B cell (primary cell): Measurements from ENCODE around the gene AUTS2. TPM values are rescaled to one million over a fixed set of nuclear protein-coding genes. Genes with fewer than 3 reads are reported as not detected.

Experiments
- ATAC-seq: fragments of 200-7000 bp; cut with Tn5 transposase; one replicate; pipeline ENCODE4 v1.10.0; 2021; ENCODE audit warnings: low read depth, mild to moderate bottlenecking, moderate number of reproducible peaks, moderate library complexity
- CTCF ChIA-PET: fragments of 350-600 bp; sonication (Branson Sonifier 250); formaldehyde crosslinking; loops from one replicate; lab custom pipeline; 2021; ENCODE audit warnings: antibody characterized with exemption, inconsistent platforms; lab: Charles Lee
- POLR2A ChIA-PET: fragments of 350-600 bp; sonication (Branson Sonifier 250); formaldehyde crosslinking; loops from one replicate; lab custom pipeline; 2021; ENCODE audit warnings: antibody characterized with exemption; lab: Charles Lee
- DNase-seq: peaks from one replicate; pipeline ENCODE4 v3.0.0; 2013
- H2AFZ ChIP-seq: 2 replicates; pipeline ENCODE4 v1.6.1; 2012; ENCODE audit warnings: mild to moderate bottlenecking, low read depth, low read length; ENCODE audit not compliant: insufficient read depth, poor library complexity, severe bottlenecking
- H3K27ac ChIP-seq, 2 donors: 1 replicate in 1 of 2; 2 replicates in 1 of 2; pipeline ENCODE4 v1.5.1; 2012 to 2013; ENCODE audit warnings: low read length in 2 of 2, mild to moderate bottlenecking in 2 of 2, moderate library complexity in 1 of 2
- H3K27me3 ChIP-seq, 4 experiments: fragments of 200-600 bp in 1 of 4; sonication (generic) in 1 of 4; replicated peaks in 1 of 4; 1 replicate in 2 of 4; 2 replicates in 2 of 4; pipeline versions ENCODE4 v1.6.1 to v1.7.0; 2013 to 2016; ENCODE audit warnings: low read length in 3 of 4, mild to moderate bottlenecking in 2 of 4, mixed read lengths in 1 of 4, moderate library complexity in 1 of 4; ENCODE audit not compliant: insufficient read depth in 4 of 4, control insufficient read depth in 3 of 4; ENCODE audit errors: control extremely low read depth in 1 of 4
- H3K36me3 ChIP-seq, 2 experiments: replicated peaks in 1 of 2; 1 replicate in 1 of 2; 2 replicates in 1 of 2; pipeline versions ENCODE4 v1.6.1 to v1.7.1; 2013; ENCODE audit warnings: low read length in 1 of 2; ENCODE audit not compliant: insufficient read depth in 2 of 2, control insufficient read depth in 1 of 2; ENCODE audit errors: control extremely low read depth in 1 of 2, extremely low read depth in 1 of 2
- H3K4me1 ChIP-seq, 2 donors: fragments of 200-600 bp in 1 of 2; sonication (generic) in 1 of 2; 1 replicate in 1 of 2; 2 replicates in 1 of 2; pipeline versions ENCODE4 v1.5.1 to v1.6.1; 2013 to 2017; ENCODE audit warnings: low read length in 2 of 2; ENCODE audit not compliant: control insufficient read depth in 2 of 2, insufficient read depth in 2 of 2
- H3K4me2 ChIP-seq: replicated peaks from 2 replicates; pipeline ENCODE3; 2012; ENCODE audit warnings: mild to moderate bottlenecking, low read depth, low read length; ENCODE audit not compliant: poor library complexity, severe bottlenecking
- H3K4me3 ChIP-seq, 5 experiments: fragments of 200-600 bp in 1 of 5; sonication (generic) in 1 of 5; 1 replicate in 3 of 5; 2 replicates in 2 of 5; pipeline versions ENCODE4 v1.5.1 to v1.7.0; 2011 to 2016; ENCODE audit warnings: low read length in 4 of 5, mild to moderate bottlenecking in 4 of 5, low read depth in 2 of 5, control low read depth in 1 of 5, moderate library complexity in 1 of 5; ENCODE audit not compliant: insufficient read depth in 1 of 5; ENCODE audit errors: control extremely low read depth in 1 of 5, extremely low read depth in 1 of 5
- H3K79me2 ChIP-seq: fragments of 200-600 bp; sonication (generic); one replicate; pipeline ENCODE4 v1.6.0; 2016; ENCODE audit warnings: low read length; ENCODE audit not compliant: control insufficient read depth, insufficient read depth
- H3K9ac ChIP-seq: fragments of 200-600 bp; sonication (generic); 2 replicates; pipeline ENCODE4 v1.6.1; 2017; ENCODE audit warnings: mild to moderate bottlenecking, low read length, moderate library complexity
- H3K9me3 ChIP-seq, 3 donors: one replicate each; pipeline versions ENCODE4 v1.6.1 to v1.7.1; 2013; ENCODE audit warnings: low read length in 2 of 3; ENCODE audit not compliant: control insufficient read depth in 2 of 3, insufficient read depth in 1 of 3; ENCODE audit errors: control extremely low read depth in 1 of 3
- H4K20me1 ChIP-seq: 2 replicates; pipeline ENCODE4 v1.6.0; 2012; ENCODE audit warnings: mild to moderate bottlenecking, low read length; ENCODE audit not compliant: insufficient read depth, control insufficient read depth, poor library complexity, severe bottlenecking
- H3K27ac Mint-ChIP-seq: one replicate; pipeline ENCODE4 v1.8.0; 2021; ENCODE audit warnings: mixed read lengths
- H3K27me3 Mint-ChIP-seq: one replicate; pipeline ENCODE4 v1.8.0; 2021; ENCODE audit warnings: mixed read lengths
- H3K4me1 Mint-ChIP-seq: one replicate; pipeline ENCODE4 v1.8.0; 2021; ENCODE audit warnings: mixed read lengths
- H3K4me3 Mint-ChIP-seq: one replicate; pipeline ENCODE4 v1.8.0; 2021; ENCODE audit warnings: mixed read lengths
- H3K9me3 Mint-ChIP-seq: one replicate; pipeline ENCODE4 v1.8.0; 2022; ENCODE audit warnings: mixed read lengths; ENCODE audit not compliant: insufficient read depth
- EZH2 ChIP-seq: IDR thresholded peaks from 2 replicates; pipeline ENCODE4 v1.6.1; 2012; ENCODE audit warnings: borderline replicate concordance, low read depth, mild to moderate bottlenecking, moderate library complexity, low read length; ENCODE audit not compliant: insufficient read depth, poor library complexity, severe bottlenecking
- WGBS: methylation state at CpG from one replicate; pipeline ENCODE4 v1.1.5; 2013; ENCODE audit warnings: missing lambda C conversion rate; ENCODE audit not compliant: insufficient coverage; 5-methylcytosine and 5-hydroxymethylcytosine counted together
- intact Hi-C: fragments of 100-400 bp; cut with micrococcal nuclease; formaldehyde crosslinking; loops from one replicate; pipeline ENCODE4 v1.10.0; 2022
- polyA plus RNA-seq: library from polyadenylated mRNA; depleted of rRNA; stranded (reverse); fragments of >200 nt; gene quantifications from 2 replicates; pipeline ENCODE4 v1.2.3, GENCODE V29; 2012
- total RNA-seq, 2 donors: library from RNA; stranded (reverse); fragments of 120-200 nt in 1 of 2; gene quantifications; 1 replicate in 1 of 2; 2 replicates in 1 of 2; pipeline versions ENCODE4 v1.2.3 to v1.2.4, GENCODE V29; 2013 to 2022
- TF ChIP-seq, protein P1 (sequence below): fragments of 200-600 bp; IDR thresholded peaks from one replicate; pipeline ENCODE4 v1.8.0; 2022; ENCODE audit warnings: antibody characterized with exemption, mild to moderate bottlenecking

Gene AUTS2
- total and polyA plus RNA-seq, 2 donors (not counting 1 experiment from before 2014, with no cell fraction given), result 22.3 to 35.0 TPM

DNA sequence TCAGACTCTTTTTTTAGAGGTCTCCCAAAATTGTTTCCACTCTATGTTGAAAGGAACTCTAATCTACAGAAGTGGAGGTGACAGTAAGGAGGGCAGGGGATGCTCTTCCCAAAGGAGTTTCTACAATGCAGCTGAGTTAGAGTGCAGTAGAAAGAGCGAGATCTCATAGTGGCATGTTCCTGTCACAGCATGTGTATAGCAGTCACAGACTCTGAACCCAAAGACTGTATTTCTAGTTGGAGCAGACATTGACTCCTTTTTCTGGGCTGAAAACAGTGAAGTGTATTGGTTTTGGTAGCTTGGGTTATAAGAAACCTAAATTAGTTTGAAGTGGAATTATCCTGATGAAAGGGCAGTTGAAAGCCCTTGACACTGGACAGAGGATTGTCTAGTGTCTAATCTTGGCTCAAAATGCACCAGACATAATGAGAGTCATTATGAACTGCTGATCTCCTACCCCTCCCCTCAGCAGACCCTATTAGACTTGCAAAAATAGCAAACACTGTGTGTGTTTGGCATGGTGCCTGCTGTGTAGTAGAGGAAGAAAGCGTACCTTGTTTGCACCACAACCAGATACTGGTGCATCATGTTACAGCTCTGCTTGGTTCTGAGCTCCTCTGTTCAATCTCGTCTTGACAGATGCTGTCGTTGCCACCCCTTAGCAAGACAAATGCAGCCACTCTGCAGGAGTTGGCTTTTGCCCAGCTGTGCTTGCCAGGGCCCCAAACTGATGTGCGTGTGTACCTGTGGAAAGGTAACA is 336.0 kb downstream of the AUTS2 start:
- intact Hi-C loops, result loop anchor here (5.0 to 10.0 kb wide), 3 partner anchors 532 to 1757 kb away; no protein-coding TSS in a partner anchor
- ATAC-seq (no peak), DNase-seq (no peak)
- no peaks in the 10 kb centered on the region for H3K9me3 ChIP-seq
- ChIA-PET CTCF (interaction anchor here (1.2 kb wide), 1 partner anchor 19 kb away, joined by 3 read pairs; no protein-coding TSS in a partner anchor), POLR2A (no interaction called here)
- H3K36me3 ChIP-seq, result no peaks in the 10 kb centered on the region
- no peaks in the 10 kb centered on the region for H3K9me3 Mint-ChIP-seq
- 93% methylated on average over 5 of the region's 5 CpGs for WGBS
- no peak overlapping the region for H3K4me2 ChIP-seq
- H3K4me1 ChIP-seq, result peaks cover 3 to 7% of the 10 kb centered on the region in 2 donors
- no peak overlapping the region for H3K4me3 Mint-ChIP-seq
- no peaks in the 10 kb centered on the region for H3K27me3 Mint-ChIP-seq
- peaks cover 9% of the 10 kb centered on the region for H4K20me1 ChIP-seq
- H3K9ac ChIP-seq, result no peak overlapping the region
- no peak overlapping the region for H3K27ac Mint-ChIP-seq
- H3K27ac ChIP-seq, result no peak overlapping the region
- no peaks in the 10 kb centered on the region for H3K27me3 ChIP-seq
- H2AFZ ChIP-seq, result no peak overlapping the region
- peaks cover 25% of the 10 kb centered on the region for H3K4me1 Mint-ChIP-seq
- TF ChIP-seq, protein P1, sequence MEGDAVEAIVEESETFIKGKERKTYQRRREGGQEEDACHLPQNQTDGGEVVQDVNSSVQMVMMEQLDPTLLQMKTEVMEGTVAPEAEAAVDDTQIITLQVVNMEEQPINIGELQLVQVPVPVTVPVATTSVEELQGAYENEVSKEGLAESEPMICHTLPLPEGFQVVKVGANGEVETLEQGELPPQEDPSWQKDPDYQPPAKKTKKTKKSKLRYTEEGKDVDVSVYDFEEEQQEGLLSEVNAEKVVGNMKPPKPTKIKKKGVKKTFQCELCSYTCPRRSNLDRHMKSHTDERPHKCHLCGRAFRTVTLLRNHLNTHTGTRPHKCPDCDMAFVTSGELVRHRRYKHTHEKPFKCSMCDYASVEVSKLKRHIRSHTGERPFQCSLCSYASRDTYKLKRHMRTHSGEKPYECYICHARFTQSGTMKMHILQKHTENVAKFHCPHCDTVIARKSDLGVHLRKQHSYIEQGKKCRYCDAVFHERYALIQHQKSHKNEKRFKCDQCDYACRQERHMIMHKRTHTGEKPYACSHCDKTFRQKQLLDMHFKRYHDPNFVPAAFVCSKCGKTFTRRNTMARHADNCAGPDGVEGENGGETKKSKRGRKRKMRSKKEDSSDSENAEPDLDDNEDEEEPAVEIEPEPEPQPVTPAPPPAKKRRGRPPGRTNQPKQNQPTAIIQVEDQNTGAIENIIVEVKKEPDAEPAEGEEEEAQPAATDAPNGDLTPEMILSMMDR, result no peak
- TF ChIP-seq EZH2, result no peak
- no peak overlapping the region for H3K4me3 ChIP-seq
- H3K79me2 ChIP-seq, result peaks cover 16% of the 10 kb centered on the region

DNA sequence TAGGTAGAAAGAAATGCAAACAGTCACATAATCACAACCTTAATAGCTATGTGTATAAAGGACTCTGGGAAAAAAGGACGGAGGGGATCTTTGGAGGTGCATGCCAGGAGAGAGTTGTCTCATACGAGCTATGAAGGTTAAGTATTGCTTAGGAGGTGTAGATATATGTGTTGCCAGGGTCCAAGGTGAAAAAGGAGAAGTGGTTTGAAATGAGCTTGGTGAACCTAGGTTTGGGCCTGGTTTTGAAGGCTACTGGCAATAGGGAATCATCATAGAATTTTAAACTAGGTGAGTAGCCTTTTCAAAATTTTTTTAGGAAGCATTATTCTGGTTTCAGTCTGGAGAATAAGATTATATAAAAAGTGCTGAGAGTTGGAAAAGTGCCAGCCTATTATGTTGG is 336.8 kb downstream of the AUTS2 start:
- H3K4me2 ChIP-seq, result no peak overlapping the region
- POLR2A ChIA-PET, result no interaction called here
- peaks cover 24% of the 10 kb centered on the region for H3K4me1 Mint-ChIP-seq
- peaks cover 9% of the 10 kb centered on the region for H4K20me1 ChIP-seq
- no peaks in the 10 kb centered on the region for H3K36me3 ChIP-seq
- H3K9me3 Mint-ChIP-seq, result no peaks in the 10 kb centered on the region
- no peak for ATAC-seq
- H3K27ac Mint-ChIP-seq, result no peak overlapping the region
- no peak for DNase-seq
- no peak overlapping the region for H2AFZ ChIP-seq
- peaks cover 16% of the 10 kb centered on the region for H3K79me2 ChIP-seq
- no peaks in the 10 kb centered on the region for H3K27me3 ChIP-seq
- H3K4me3 ChIP-seq, result no peak overlapping the region
- no peaks in the 10 kb centered on the region for H3K27me3 Mint-ChIP-seq
- H3K27ac ChIP-seq, result no peak overlapping the region
- peaks cover 3 to 7% of the 10 kb centered on the region in 2 donors for H3K4me1 ChIP-seq
- 83% methylated on average over 2 of the region's 2 CpGs for WGBS
- H3K9ac ChIP-seq, result no peak overlapping the region
- CTCF ChIA-PET, result interaction anchor here (1.2 kb wide), 1 partner anchor 18 kb away, joined by 3 read pairs; no protein-coding TSS in a partner anchor
- H3K4me3 Mint-ChIP-seq, result no peak overlapping the region
- TF ChIP-seq, protein P1, result no peak
- TF ChIP-seq EZH2, result no peak
- H3K9me3 ChIP-seq, result no peaks in the 10 kb centered on the region
- intact Hi-C loops, result loop anchor here (10.0 kb wide), 1 partner anchor 760 kb away; no protein-coding TSS in a partner anchor
